Fibroblast of lung (primary cell): ENCODE measurements around the gene SLC29A4. TPM values are rescaled to one million over a fixed set of nuclear protein-coding genes. Genes with fewer than 3 reads are reported as not detected.

Source experiments
- DNase-seq, 2 donors: peaks; one replicate each; pipeline versions ENCODE4 v3.0.0 to v3.0.0-alpha.2; 2010; ENCODE audit warnings: low read depth in 2 of 2
- H2AFZ ChIP-seq: 2 replicates; pipeline ENCODE4 v1.5.1; 2012; ENCODE audit warnings: low read length, control low read depth, inconsistent platforms
- H3K27ac ChIP-seq: 2 replicates; pipeline ENCODE4 v1.5.1; 2011; ENCODE audit warnings: low read length, control low read depth; ENCODE audit not compliant: insufficient read depth
- H3K27me3 ChIP-seq: 2 replicates; pipeline ENCODE4 v1.5.1; 2011; ENCODE audit warnings: mild to moderate bottlenecking, low read length; ENCODE audit not compliant: control insufficient read depth, insufficient read depth
- H3K36me3 ChIP-seq: 2 replicates; pipeline ENCODE4 v1.5.1; 2011; ENCODE audit warnings: low read length; ENCODE audit not compliant: control insufficient read depth, insufficient read depth
- H3K4me1 ChIP-seq: 2 replicates; pipeline ENCODE4 v1.5.1; 2011; ENCODE audit warnings: low read length; ENCODE audit not compliant: control insufficient read depth, insufficient read depth; ENCODE audit errors: extremely low read depth
- H3K4me2 ChIP-seq: 2 replicates; pipeline ENCODE4 v1.5.1; 2011; ENCODE audit warnings: low read length, control low read depth; ENCODE audit not compliant: insufficient read depth; ENCODE audit errors: extremely low read depth
- H3K4me3 ChIP-seq, 4 experiments: fragments of 200-600 bp in 1 of 4; sonication (generic) in 1 of 4; replicated peaks in 1 of 4; 2 replicates each; pipeline ENCODE4 v1.5.1; 2011 to 2016; ENCODE audit warnings: low read length in 4 of 4, low read depth in 3 of 4, mild to moderate bottlenecking in 3 of 4, control low read depth in 2 of 4, inconsistent platforms in 1 of 4, mixed read lengths in 1 of 4; ENCODE audit not compliant: insufficient read depth in 1 of 4; ENCODE audit errors: control extremely low read depth in 1 of 4
- H3K79me2 ChIP-seq: 2 replicates; pipeline ENCODE4 v1.5.1; 2012; ENCODE audit warnings: mild to moderate bottlenecking, low read length, inconsistent platforms; ENCODE audit not compliant: control insufficient read depth, insufficient read depth
- H3K9ac ChIP-seq: 2 replicates; pipeline ENCODE4 v1.5.1; 2011; ENCODE audit warnings: mild to moderate bottlenecking, low read length, control low read depth; ENCODE audit not compliant: insufficient read depth
- H3K9me3 ChIP-seq: 2 replicates; pipeline ENCODE4 v1.5.1; 2012; ENCODE audit warnings: low read depth, low read length; ENCODE audit not compliant: control insufficient read depth, insufficient read depth
- H4K20me1 ChIP-seq: 2 replicates; pipeline ENCODE4 v1.5.1; 2011; ENCODE audit warnings: low read length; ENCODE audit not compliant: control insufficient read depth, insufficient read depth; ENCODE audit errors: extremely low read depth
- EZH2 ChIP-seq: IDR thresholded peaks from 2 replicates; pipeline ENCODE4 v1.5.1; 2012; ENCODE audit warnings: low read length, control low read depth, mild to moderate bottlenecking; ENCODE audit errors: missing control alignments
- polyA plus RNA-seq, 2 donors: library from polyadenylated mRNA; depleted of rRNA in 1 of 2; stranded (reverse) in 1 of 2; unstranded in 1 of 2; fragments of >200 nt; gene quantifications; 2 replicates each; pipeline ENCODE4 v1.2.1, GENCODE V29; 2011 to 2012; ENCODE audit warnings: missing spikeins in 1 of 2
- total RNA-seq: library from RNA; depleted of rRNA; stranded (reverse); fragments of >200 nt; gene quantifications from 2 replicates; pipeline ENCODE4 v1.2.1, GENCODE V29; 2014
- TF ChIP-seq, protein P1 (sequence below), 2 donors: IDR thresholded peaks in 1 of 2; conservative IDR thresholded peaks in 1 of 2; 1 replicate in 1 of 2; 2 replicates in 1 of 2; pipeline ENCODE4 v1.5.1; 2011 to 2012; ENCODE audit warnings: low read length in 2 of 2, control low read depth in 1 of 2, inconsistent platforms in 1 of 2, low read depth in 1 of 2, mild to moderate bottlenecking in 1 of 2

The SLC29A4 gene
- total and polyA plus RNA-seq, 2 donors (not counting 1 experiment from before 2014, with no cell fraction given), result 1.0 to 5.1 TPM

DNA sequence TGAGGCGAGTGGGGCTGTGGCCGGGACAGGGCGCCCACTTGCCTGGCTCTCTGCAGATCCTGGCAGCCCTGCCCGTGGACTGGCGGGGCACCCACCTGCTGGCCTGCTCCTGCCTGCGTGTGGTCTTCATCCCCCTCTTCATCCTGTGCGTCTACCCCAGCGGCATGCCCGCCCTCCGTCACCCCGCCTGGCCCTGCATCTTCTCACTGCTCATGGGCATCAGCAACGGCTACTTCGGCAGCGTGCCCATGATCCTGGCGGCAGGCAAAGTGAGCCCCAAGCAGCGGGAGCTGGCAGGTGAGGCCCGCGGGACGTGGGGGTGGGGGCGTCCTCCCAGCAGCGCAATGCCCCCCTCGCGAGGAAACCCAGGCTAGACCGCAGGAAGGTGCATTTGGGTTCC lies 17.6 kb downstream of the SLC29A4 start:
- TF ChIP-seq, protein P1, sequence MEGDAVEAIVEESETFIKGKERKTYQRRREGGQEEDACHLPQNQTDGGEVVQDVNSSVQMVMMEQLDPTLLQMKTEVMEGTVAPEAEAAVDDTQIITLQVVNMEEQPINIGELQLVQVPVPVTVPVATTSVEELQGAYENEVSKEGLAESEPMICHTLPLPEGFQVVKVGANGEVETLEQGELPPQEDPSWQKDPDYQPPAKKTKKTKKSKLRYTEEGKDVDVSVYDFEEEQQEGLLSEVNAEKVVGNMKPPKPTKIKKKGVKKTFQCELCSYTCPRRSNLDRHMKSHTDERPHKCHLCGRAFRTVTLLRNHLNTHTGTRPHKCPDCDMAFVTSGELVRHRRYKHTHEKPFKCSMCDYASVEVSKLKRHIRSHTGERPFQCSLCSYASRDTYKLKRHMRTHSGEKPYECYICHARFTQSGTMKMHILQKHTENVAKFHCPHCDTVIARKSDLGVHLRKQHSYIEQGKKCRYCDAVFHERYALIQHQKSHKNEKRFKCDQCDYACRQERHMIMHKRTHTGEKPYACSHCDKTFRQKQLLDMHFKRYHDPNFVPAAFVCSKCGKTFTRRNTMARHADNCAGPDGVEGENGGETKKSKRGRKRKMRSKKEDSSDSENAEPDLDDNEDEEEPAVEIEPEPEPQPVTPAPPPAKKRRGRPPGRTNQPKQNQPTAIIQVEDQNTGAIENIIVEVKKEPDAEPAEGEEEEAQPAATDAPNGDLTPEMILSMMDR (conservative IDR thresholded peaks at IDR 0.05 in 1 of 2, IDR thresholded peaks at IDR 0.05 in 1 of 2; ENCODE audit: low read depth in 1 of 2, low read length in 2 of 2), result no peak
- TF ChIP-seq EZH2, result no peak
- DNase-seq, result no peak
- Histone ChIP-seq H3K4me2 (no peak overlapping the region), H3K9ac (no peak overlapping the region), H3K9me3 (no peaks in the 10 kb centered on the region), H4K20me1 (no peaks in the 10 kb centered on the region), H3K27me3 (no peaks in the 10 kb centered on the region), H3K27ac (no peak overlapping the region), H3K79me2 (no peaks in the 10 kb centered on the region), H2AFZ (no peak overlapping the region), H3K4me3 (no peak overlapping the region), H3K36me3 (no peaks in the 10 kb centered on the region), H3K4me1 (no peaks in the 10 kb centered on the region)

DNA sequence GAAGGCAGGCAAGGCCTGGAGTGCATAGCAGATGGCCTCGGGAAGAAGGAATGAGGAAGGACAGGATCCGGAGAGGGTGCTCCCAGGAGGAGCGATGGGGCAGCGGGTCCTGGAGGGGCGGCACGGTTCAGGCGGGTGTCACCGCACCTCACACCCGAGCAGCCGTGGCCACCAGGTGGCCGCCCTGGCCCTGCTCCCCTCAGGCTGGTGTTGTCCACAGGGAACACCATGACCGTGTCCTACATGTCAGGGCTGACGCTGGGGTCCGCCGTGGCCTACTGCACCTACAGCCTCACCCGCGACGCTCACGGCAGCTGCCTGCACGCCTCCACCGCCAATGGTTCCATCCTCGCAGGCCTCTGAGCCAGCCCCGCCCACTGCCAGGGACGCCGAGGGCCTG lies 19.8 kb downstream of the SLC29A4 start:
- H3K9ac ChIP-seq, result no peak overlapping the region
- no peak overlapping the region for H2AFZ ChIP-seq
- H3K79me2 ChIP-seq, result no peaks in the 10 kb centered on the region
- H3K27me3 ChIP-seq, result no peaks in the 10 kb centered on the region
- H3K9me3 ChIP-seq, result no peaks in the 10 kb centered on the region
- H3K36me3 ChIP-seq, result peaks cover 2% of the 10 kb centered on the region
- no peak for TF ChIP-seq EZH2
- TF ChIP-seq, protein P1 (conservative IDR thresholded peaks at IDR 0.05 in 1 of 2, IDR thresholded peaks at IDR 0.05 in 1 of 2; ENCODE audit: low read depth in 1 of 2, low read length in 2 of 2), result no peak
- no peaks in the 10 kb centered on the region for H3K4me1 ChIP-seq
- no peaks in the 10 kb centered on the region for H4K20me1 ChIP-seq
- no peak overlapping the region for H3K27ac ChIP-seq
- H3K4me3 ChIP-seq, result no peak overlapping the region
- H3K4me2 ChIP-seq, result no peak overlapping the region
- DNase-seq, result no peak

DNA sequence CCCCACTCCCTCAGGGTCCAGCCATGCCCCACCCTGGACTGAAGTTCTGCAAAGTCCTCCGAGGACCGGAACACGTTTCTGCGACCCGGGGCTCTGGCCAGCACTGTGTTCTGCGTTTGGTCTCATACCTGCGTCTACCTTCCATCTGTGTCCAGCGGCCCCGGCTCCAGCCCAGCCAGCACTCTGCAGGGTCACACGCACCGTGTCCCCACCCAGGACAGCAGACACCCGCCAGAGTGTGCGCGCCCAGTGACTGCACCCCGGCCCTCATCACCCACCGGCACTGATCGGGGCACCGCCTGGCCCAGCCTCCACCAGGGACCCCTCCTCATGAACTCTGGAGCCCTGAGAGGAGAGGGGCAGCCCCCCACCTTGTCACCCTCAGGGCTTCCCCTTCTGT lies 20.3 kb downstream of the SLC29A4 start:
- Histone ChIP-seq H3K27ac (no peak overlapping the region), H3K4me3 (no peak overlapping the region), H3K9me3 (no peaks in the 10 kb centered on the region), H3K79me2 (no peaks in the 10 kb centered on the region), H2AFZ (no peak overlapping the region), H4K20me1 (no peaks in the 10 kb centered on the region), H3K4me2 (no peak overlapping the region), H3K27me3 (no peaks in the 10 kb centered on the region), H3K36me3 (peaks cover 5% of the 10 kb centered on the region), H3K4me1 (no peaks in the 10 kb centered on the region), H3K9ac (no peak overlapping the region)
- TF ChIP-seq EZH2, result no peak
- TF ChIP-seq, protein P1 (conservative IDR thresholded peaks at IDR 0.05 in 1 of 2, IDR thresholded peaks at IDR 0.05 in 1 of 2; ENCODE audit: low read depth in 1 of 2, low read length in 2 of 2), result no peak
- DNase-seq, result no peak
